Neural progenitor cell (in vitro differentiated cells): Measurements from ENCODE around the gene SDR9C7.

Source experiments
- CTCF ChIP-seq: fragments of 200-600 bp; sonication (generic); IDR thresholded peaks from 2 replicates; pipeline ENCODE4 v1.5.1; 2017; ENCODE audit warnings: antibody characterized with exemption, mild to moderate bottlenecking
- EZH2 ChIP-seq: fragments of 200-600 bp; sonication (generic); IDR thresholded peaks from 2 replicates; pipeline ENCODE4 v1.6.1; 2017; ENCODE audit warnings: antibody characterized with exemption, mild to moderate bottlenecking, moderate library complexity
- EZH2phosphoT487 ChIP-seq: fragments of 200-600 bp; sonication (generic); IDR thresholded peaks from 2 replicates; pipeline ENCODE4 v1.6.1; 2017; ENCODE audit warnings: antibody characterized with exemption

- TF ChIP-seq CTCF: no peak
- TF ChIP-seq EZH2: no peak
- TF ChIP-seq EZH2phosphoT487: no peak
These were observed 44.4 kb upstream of the SDR9C7 start for GRCh38 chr12:56978397-56979138.
